GM21381 (cell line): Measurements from ENCODE around the gene DPP10.
"Not testable (repeated sequence)": the region's sequence is repeated elsewhere in the genome, so short reads cannot be mapped to it uniquely, and the experiment has no call there.

ENCODE experiments used
- ATAC-seq: cut with Tn5 transposase; IDR thresholded peaks from one replicate; pipeline ENCODE4 v1.9.1; 2021; ENCODE audit warnings: mild to moderate bottlenecking, moderate library complexity; ENCODE audit not compliant: unreplicated experiment

The DPP10 gene

DNA sequence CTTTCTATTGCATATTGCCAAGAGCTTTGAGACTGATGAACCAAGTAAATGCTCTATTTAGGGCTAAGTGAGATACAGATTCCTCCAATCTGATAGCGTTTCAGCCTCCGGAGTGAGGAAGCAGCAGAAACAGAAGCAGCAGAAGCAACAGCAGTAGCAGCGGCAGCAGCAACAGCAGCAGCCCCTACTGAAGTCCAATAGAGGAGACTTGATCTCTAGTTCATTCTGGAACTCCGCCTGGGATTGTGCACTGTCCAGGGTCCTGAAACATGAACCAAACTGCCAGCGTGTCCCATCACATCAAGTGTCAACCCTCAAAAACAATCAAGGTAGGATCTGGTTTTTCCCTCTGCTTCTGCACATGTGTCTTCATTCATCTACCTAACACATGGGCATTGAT lies at the start of gene DPP10:
TSS of gene DPP10 (plus strand) at position 132 of the 400 bp plus-strand sequence.
- ATAC-seq: no peak

DNA sequence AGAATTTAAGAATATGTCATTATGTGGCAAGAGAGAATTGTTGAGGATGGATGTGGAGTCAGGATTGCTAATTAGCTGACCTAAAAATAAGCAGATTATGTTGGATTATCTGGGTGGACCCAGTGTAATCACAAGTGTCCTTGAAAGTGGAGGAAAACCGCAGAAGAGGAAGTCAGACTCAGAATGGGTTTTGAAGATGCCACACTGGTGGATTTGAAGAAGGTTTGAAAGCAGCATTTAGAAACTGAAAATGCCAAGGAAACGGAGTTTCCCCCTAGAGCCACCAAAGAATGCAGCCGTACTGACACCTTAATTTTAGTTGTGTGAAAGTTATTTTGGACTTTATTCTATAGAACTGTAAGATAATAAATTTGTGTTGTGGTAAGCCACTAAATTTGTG lies 41.6 kb upstream of the DPP10 start:
- no peak for ATAC-seq

DNA sequence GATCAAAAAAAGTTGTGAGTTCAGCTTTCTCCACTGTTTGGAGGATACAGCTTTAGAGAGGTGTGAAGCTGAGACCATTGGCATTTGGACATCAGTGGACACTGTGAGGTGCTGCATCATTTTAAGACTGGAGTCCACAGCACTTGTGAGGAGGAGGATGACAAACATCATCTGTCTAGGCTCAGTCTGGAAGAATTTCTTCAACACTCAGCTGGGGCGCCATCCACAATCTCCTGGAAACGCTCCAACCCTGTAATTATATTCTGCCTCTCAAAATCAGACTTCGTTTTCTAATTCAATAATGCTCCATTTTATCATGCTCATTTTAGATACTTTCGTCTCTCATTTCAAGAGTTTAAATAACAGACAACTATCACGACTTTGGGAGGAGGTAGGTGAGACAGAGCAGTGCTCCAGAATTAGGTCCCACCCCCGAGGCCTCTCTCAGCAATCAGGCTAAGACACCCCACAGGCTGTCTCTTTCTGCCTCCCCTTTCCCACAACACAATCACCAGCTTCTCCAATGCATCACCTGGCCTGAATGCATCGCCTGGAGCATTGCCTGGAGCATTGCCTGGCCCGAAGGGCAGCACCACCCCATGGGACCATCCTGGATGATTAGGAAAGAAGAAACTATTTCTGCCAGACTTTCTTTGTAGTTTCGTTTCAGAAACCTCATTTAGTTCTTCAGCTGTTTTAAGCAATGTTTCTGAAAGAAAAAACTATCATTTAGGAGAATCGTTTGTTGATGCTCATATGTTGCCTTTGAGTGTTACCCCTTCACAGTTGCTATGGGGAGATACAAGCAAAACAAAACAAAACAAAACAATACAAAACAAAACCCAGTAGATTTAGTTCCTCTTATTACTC lies 37.0 kb upstream of the DPP10 start:
- no peak for ATAC-seq

DNA sequence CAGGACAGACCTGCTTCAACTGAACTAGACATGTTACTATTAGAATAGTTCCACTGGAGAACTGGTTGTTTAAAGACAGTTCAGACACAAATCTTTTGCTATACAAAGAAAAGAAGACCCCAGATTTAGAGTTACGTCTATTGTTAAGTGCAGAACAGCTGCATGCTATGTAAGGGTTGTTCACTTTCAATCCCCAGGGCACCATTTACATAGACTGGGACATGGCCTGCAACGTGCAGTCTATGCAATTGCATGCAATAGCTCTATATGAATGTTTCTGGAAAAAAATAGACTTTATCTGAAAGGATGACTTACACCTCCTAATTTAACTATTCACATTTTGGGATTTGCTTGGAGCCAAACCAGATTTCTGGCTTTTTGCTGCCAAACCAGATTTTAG lies 36.1 kb upstream of the DPP10 start:
- ATAC-seq: no peak

DNA sequence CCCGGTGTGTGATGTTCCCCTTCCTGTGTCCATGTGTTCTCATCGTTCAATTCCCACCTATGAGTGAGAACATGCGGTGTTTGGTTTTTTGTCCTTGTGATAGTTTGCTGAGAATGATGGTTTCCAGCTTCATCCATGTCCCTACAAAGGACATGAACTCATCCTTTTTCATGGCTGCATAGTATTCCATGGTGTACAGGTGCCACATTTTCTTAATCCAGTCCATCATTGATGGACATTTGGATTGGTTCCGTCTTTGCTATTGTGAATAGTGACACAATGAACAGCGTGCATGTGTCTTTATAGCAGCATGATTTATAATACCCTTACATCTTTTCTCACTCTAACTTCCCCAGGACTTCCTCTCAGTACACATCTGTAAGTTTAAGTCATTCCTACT lies 35.1 kb upstream of the DPP10 start:
- ATAC-seq: not testable (repeated sequence)

DNA sequence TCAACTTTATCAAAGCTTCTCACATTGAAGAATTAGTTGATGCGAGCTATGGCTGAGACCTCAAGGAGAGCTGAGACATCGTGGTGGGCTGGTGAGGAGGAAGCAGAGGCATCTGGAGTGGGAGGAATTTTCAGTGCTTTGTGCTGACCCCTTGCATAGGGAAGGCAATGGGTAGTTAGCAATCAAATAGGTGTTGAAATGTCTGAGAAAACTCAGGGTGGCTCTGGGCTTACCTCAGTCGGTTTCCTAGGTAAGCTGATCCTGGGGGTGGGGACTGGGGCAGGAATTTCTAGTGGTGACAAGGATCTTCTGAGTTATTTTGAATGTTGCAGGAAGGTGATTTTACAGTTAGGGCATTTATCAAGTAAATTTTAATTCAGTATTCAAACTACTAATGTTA lies 20.7 kb upstream of the DPP10 start:
- no peak for ATAC-seq

DNA sequence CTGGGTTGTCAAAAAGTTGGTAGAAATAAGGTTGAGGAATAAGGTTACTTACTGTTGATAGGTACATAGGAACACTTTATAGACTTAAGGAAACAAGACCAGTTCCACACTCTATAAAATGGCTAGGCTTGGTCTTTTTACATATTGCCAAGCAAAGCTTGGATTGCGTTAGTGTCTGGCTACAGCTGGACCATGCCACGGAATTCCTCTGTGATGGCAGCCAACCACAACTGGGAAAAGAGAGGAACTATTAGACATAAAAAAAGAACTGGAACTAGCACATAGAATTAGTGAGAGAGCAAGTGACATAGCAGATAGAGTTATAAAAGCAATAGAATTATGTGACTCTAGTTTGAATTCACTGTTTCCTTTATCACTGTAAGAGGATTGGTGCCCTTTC lies 17.7 kb upstream of the DPP10 start:
- ATAC-seq: no peak

DNA sequence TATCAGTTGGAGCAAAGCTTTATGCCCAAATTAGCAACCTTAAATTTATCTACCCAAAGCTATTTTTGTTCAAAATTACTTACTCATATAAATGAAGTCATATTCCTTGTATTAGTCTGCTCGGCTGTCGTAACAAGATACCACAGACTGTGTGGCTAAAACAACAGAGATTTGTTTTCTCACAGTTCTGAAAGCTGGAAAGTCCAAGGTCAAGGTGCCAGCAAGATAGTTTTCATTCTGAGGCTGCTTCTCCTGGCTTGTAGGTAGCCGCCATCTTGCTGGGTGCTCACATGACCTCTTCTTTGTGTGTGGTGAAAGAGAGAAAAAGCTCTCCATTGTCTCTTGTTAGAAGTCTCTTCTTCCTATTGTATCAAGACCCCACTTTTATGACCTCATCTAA lies 15.7 kb upstream of the DPP10 start:
- no peak for ATAC-seq

DNA sequence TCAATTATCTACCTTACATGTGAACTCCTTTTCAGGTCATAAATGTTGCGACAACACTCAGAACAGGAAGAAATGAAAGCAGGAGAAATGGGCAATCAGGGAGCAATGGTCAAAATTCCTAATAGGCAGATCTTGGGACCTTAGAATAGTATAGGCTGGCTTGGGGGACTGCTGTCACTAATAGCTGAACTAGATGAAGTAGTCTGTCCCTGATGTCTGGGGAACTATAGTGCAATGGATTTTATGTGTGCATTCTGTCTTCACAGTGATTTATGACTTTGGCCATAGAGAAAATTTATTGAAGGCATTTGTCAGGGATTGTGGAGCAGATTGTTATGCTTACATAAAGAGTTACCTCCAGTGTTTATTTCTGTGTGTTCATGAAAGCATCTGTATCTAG lies 6.1 kb upstream of the DPP10 start:
- ATAC-seq: no peak

DNA sequence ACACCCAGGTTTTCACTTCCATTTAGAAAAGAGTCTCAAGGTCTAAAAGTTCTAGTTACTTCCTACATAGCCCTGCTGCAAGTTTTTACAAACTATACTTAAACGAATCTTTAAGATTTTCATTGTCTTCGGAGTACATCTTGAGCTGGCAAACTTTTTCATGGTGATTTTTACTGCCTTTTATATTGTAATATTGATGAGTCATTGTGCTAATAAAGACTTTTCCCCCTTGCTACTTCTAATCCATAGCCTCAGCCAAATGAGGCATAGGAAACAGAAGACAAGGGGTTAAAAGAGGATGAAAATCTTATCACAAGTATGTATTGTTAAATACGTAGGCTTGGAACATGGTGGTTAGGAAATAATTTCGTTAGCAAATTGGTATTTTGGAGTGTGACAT lies 4.1 kb downstream of the DPP10 start:
- no peak for ATAC-seq

DNA sequence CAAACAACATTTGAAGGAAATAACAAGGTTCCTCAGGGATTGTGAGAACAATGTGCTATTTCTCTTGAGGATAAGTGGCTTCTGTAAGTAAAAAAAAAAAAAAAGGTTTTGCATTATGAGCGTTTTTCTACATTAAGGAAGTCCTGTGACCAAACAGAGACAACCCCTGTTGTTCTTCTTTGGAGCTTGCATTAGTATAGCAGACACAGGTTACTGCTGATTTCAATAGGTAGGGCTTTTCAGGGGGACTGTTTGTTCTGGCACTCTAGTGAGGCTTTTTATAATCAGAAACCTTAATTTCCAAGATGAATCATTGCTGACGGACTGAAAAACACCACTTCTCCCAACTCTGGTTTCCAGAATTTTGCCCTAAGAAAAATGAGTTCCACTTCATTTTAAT lies 8.2 kb downstream of the DPP10 start:
- ATAC-seq: no peak

DNA sequence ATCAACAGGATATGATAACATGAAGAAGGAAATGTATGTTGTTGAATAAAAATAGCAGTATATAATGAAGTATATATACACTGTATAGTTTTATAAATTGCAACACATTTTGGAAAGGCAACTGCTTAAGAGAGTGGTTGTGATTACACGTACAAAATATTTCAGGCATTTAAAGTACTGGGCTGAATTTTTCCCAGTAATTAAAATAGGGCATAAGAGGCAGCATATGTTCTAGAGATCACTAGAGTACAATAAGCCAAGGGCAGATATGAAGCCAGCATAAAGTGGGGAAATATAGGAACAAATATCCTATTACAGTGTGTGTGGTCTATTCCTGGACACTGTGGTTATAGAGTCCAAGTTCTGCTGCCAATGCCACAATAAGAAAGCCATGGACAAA lies 14.1 kb downstream of the DPP10 start:
- no peak for ATAC-seq

DNA sequence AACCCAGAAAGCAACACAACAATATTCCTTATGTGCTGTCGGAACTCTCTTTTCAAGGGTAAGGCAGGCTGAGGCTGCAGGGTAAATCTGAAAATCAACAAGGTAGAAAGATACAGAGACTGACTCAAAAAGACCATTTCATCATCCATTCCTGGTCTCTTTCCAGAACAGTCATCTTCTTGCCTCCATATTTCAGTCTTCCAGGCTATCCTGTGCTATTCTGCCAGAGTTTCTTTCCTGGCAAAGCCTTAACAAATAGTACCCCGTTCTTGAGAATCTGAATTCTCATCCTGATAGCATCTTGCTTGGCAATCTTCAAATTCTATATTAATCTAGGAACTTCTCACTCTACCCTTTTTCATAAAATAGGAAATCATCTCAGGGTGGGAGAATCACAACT lies 15.5 kb downstream of the DPP10 start:
- ATAC-seq: no peak

DNA sequence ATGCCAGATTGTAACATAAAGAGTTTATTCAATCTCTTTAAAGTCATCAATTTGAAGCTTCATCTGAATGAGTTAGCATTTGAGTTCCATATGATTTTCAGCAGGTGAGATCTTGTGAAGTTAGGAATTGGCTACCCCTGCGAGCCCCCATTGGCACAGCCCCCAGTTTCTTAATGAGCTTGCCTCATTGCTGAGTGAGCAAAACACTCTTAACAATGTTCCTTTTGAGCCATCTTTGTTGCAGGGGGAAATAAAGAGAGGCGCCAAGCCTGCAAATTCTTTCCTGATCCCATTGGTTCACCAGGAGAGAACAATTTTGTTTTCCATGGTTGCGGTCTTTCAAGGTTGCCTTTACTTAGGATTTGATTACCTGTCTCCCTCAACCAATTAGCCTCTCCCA lies 18.7 kb downstream of the DPP10 start:
- ATAC-seq: no peak

DNA sequence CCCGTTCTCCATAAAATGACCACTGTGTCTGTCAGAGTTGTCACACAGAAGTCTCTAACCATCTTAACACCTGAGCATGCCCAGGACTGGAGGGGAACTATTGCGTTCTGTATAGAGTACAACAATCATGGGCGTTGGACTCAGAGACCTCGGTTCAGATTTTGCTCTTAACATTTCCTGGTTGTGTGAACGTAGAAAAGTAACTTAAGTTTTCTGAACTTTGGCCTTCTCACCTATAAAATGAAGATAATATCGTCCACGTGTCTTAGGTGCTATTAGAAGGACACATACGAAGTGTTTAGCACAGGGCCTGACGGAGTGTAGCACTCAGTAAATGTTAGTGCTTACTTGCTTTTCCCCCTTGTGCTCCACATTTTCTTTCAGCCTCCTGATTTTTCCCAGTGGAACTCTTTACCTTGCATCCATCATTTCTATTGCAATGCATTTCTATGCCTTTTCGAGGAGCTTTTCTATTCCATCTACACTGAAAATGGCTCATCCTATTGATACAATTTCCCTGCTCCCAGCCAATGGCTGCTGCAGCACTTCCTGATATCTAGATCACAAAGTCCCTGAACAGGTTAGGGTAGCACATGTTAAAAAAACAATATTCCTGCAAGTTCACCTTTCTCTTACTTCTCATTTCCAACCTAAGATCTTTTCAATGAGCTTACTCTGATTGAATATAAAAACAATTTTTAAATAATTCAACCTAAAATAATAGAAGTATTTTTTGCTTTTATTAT lies 22.7 kb downstream of the DPP10 start:
- no peak for ATAC-seq

DNA sequence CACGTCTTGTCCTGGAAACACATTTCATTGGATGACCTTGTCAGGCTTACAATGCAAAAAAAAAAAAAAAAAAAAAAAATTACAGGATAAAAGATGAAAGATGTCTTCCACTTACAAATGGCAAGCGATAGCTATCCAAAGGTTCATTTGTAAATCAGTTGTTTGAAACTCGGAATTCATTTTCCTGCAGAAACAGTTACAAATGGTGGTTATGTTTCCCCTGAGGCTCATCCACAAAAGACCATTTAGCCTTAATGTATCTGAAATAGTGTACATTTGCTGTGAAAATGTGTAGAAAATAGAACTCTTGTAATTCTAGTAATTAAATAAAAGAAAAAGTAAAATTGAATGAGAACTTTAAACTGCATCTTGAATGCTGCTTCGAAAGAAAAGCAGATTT lies 25.9 kb downstream of the DPP10 start:
- ATAC-seq: no peak

DNA sequence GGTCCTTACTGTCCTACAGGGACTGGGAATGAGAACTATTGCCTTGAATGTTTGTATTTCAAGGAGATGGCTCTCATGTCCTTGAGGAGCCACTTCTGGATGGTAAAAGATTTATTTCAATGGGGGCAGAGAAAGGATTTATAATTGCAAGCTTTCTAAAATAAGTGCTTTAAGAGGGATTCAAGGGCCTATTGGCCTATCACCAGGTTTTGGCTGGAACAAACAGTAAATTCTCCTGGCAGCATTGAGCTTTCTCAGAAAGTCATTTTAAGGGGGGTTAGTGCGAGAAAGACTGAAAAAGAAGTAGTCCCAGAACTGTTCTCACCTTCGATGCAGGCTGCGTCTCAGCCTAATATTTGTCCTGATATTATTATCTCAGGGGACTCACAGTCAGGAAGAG lies 29.8 kb downstream of the DPP10 start:
- no peak for ATAC-seq

DNA sequence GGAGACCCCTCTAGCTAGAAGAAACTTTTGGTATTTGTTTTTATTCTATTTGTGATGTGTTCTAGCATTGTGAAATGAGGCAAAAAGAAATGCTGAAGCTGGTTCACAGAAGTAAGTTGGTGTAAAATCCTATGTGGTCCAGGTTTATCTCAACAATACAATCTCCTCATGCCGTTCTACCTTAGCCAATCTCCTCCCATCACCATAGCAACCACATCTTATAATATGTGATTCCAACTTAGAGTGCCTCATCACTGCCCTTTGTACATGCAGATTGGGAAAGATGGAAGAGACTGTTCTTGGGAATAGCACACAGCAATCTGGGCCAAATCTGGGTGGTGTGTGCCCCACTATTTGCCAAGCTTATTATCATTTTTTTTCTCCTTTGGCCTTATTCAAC lies 30.3 kb downstream of the DPP10 start:
- ATAC-seq: no peak

DNA sequence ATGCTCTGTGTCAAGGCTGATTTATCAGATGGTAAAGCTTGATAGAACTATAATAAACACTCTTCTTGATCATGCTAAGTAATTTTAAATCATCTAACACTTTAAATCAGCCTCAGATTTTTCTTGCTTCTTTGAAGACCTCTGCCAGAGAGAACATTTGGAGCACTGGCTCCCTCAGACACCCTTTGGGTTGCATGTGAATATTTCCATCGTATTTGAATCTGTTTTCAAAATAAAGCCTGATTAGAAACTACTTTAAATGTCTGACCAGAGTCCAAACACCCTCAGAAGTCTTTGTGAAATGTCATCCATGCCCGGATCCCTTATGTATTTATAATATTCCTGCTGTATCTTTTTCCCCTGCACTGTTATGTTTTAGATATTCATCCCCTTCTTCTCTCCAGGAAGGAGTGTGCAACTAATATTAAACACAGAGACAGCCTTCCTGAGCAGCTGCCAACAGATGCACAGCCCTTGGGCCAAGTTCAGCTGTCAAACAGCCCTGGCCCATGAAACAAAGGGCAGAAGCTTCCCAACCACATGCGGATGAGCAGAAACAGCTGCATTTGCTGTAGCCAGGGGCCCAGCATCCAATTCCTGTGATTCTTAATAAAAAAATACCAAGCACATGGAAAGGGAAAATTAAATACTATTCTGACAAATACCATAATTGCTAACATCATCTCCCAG lies 46.5 kb downstream of the DPP10 start:
- no peak for ATAC-seq

DNA sequence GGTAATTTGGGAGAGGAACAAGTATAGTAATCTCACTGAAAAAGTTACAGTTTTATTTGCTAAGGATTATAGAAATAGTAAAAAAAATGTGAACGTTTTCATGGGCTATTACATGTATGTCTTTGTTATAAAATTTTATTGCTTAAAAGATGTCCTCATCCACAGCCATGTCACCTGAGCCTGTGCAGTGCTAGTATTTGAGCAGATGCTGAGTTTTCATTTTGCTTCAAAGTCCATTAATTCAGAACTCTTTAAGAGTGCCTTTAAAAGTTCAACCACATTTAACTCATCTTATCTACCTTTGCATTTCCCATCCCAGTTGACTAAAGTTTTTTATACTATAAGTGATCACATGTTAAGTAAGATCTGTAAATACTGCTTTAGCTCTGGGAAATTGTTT lies 52.6 kb downstream of the DPP10 start:
- ATAC-seq: no peak

DNA sequence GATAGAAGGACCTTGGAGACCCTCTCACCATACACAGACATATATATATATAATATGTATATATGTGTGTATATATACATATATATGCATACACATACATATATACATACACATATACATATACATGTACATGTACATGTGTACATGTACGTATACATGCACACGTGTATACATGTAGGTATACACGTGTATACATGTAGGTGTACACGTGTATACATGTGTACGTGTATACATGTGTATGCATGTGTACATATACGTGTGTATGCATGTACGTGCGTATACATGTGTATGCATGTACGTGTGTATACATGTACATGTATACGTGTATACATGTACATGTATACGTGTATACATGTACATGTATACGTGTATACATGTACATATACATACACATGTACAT lies 54.5 kb downstream of the DPP10 start:
- ATAC-seq: no peak

DNA sequence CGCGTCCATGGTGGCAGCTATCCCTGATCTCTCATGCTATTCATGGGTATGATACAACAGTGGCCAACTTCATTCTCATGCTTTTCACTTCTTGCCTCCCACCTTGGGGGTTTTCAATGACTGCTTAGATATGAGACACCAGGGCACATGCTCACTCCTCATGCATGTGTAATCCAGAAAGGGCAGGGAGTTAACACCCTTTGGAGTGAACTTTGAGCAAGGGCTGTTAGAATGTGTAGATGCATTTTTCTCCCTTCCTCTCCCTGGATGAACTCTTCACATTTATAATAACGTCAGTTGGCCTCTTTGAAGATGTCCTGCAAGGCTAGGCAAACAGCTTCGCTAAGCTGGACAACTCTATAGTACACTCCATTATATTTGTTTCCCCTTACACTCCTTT lies 56.7 kb downstream of the DPP10 start:
- no peak for ATAC-seq
